HepG2 (cell line): Measurements from ENCODE around the gene CLPSL2. TPM values are rescaled to one million over a fixed set of nuclear protein-coding genes. Genes with fewer than 3 reads are reported as not detected.
A peak's percentile ranks its signal among the peaks of the same experiment; 100 is the strongest.

ENCODE experiments used
- CENPX ChIP-seq: sonication (generic); formaldehyde crosslinking; IDR thresholded peaks from 2 replicates; pipeline ENCODE4 v1.9.0; 2021; ENCODE audit warnings: mild to moderate bottlenecking, missing genetic modification reagents, moderate library complexity
- CREM ChIP-seq, 2 experiments: sonication (generic) in 1 of 2; formaldehyde crosslinking in 1 of 2; IDR thresholded peaks; 2 replicates each; pipeline versions ENCODE4 v1.4.0 to v1.6.1; 2016 to 2020; ENCODE audit warnings: antibody characterized with exemption in 1 of 2, mild to moderate bottlenecking in 1 of 2, missing genetic modification reagents in 1 of 2
- DDIT3 ChIP-seq: sonication (generic); formaldehyde crosslinking; IDR thresholded peaks from 2 replicates; pipeline ENCODE4 v1.4.0; 2020; ENCODE audit warnings: mild to moderate bottlenecking, missing genetic modification reagents
- DMTF1 ChIP-seq: sonication (generic); formaldehyde crosslinking; IDR thresholded peaks from 2 replicates; pipeline ENCODE4 v1.4.0; 2020; ENCODE audit warnings: mild to moderate bottlenecking, missing genetic modification reagents
- MIER3 ChIP-seq: IDR thresholded peaks from 2 replicates; pipeline ENCODE4 v1.6.1; 2016; ENCODE audit warnings: missing compliant biosample characterization, borderline replicate concordance
- MNT ChIP-seq: fragments of 450-650 bp; IDR thresholded peaks from 2 replicates; pipeline ENCODE4 v1.6.1; 2016
- PHF20 ChIP-seq: sonication (generic); formaldehyde crosslinking; IDR thresholded peaks from 2 replicates; pipeline ENCODE4 v1.5.0; 2020; ENCODE audit warnings: mild to moderate bottlenecking, missing genetic modification reagents
- SKI ChIP-seq: fragments of 450-650 bp; IDR thresholded peaks from one replicate; pipeline ENCODE4 v1.6.1; 2018; ENCODE audit warnings: mild to moderate bottlenecking; ENCODE audit not compliant: partially characterized antibody
- SMAD1 ChIP-seq: sonication (generic); formaldehyde crosslinking; IDR thresholded peaks from 2 replicates; pipeline ENCODE4 v1.4.0; 2020; ENCODE audit warnings: missing genetic modification reagents, low read depth, mild to moderate bottlenecking, borderline replicate concordance
- SNAPC2 ChIP-seq: sonication (generic); formaldehyde crosslinking; IDR thresholded peaks from 2 replicates; pipeline ENCODE4 v1.8.1; 2022; ENCODE audit warnings: mild to moderate bottlenecking, missing genetic modification reagents
- SOX5 ChIP-seq: IDR thresholded peaks from 2 replicates; pipeline ENCODE4 v1.6.1; 2016; ENCODE audit warnings: borderline replicate concordance
- TBL1XR1 ChIP-seq: fragments of 150-350 bp; IDR thresholded peaks from 2 replicates; pipeline ENCODE4 v1.6.1; 2014; ENCODE audit warnings: borderline replicate concordance, low read length; ENCODE audit not compliant: partially characterized antibody
- ZNF24 ChIP-seq: fragments of 450-650 bp; IDR thresholded peaks from 2 replicates; pipeline ENCODE4 v1.6.1; 2017; ENCODE audit warnings: antibody characterized with exemption, mild to moderate bottlenecking
- ZNF263 ChIP-seq: sonication (generic); formaldehyde crosslinking; IDR thresholded peaks from 2 replicates; pipeline ENCODE4 v1.4.0; 2020; ENCODE audit warnings: missing genetic modification reagents
- ZNF282 ChIP-seq: fragments of 450-650 bp; IDR thresholded peaks from 2 replicates; pipeline ENCODE4 v1.6.1; 2018; ENCODE audit not compliant: partially characterized antibody
- ZNF317 ChIP-seq: sonication (generic); formaldehyde crosslinking; IDR thresholded peaks from 2 replicates; pipeline ENCODE4 v1.5.0; 2020; ENCODE audit warnings: mild to moderate bottlenecking, missing genetic modification reagents
- ZNF333 ChIP-seq: sonication (generic); formaldehyde crosslinking; IDR thresholded peaks from 2 replicates; pipeline ENCODE4 v1.4.0; 2020; ENCODE audit warnings: mild to moderate bottlenecking, missing genetic modification reagents, borderline replicate concordance
- ZNF33B ChIP-seq: sonication (generic); formaldehyde crosslinking; IDR thresholded peaks from 2 replicates; pipeline ENCODE4 v1.5.1; 2020; ENCODE audit warnings: mild to moderate bottlenecking, missing genetic modification reagents
- polyA plus RNA-seq, 8 experiments: library from polyadenylated mRNA; depleted of rRNA in 3 of 8; stranded (reverse) in 7 of 8; unstranded in 1 of 8; fragments of >200 nt; fragmentation: Illumina TruSeq in 4 of 8; extraction: Trizol in 4 of 8; gene quantifications; 2 replicates each; pipeline versions ENCODE4 v1.2.1 to v1.2.3, GENCODE V29; 2011 to 2016; ENCODE audit warnings: low read depth in 4 of 8, missing spikeins in 1 of 8, mixed read lengths in 1 of 8; ENCODE audit not compliant: insufficient read depth in 1 of 8
- total RNA-seq, 5 experiments: library from RNA; depleted of rRNA; stranded (reverse); fragments of >200 nt; fragmentation: Illumina TruSeq; extraction: Trizol; gene quantifications; 2 replicates each; pipeline ENCODE4 v1.2.3, GENCODE V29; 2016; ENCODE audit warnings: low read depth in 1 of 5
- TF ChIP-seq, protein P1 (sequence below): sonication (generic); formaldehyde crosslinking; IDR thresholded peaks from 2 replicates; pipeline ENCODE4 v1.4.0; 2020; ENCODE audit warnings: missing genetic modification reagents; ENCODE audit errors: not compliant biosample characterization
- TF ChIP-seq, protein P2 (sequence below), 2 experiments: fragments of 450-650 bp in 1 of 2; sonication (generic) in 1 of 2; formaldehyde crosslinking; IDR thresholded peaks; 2 replicates each; pipeline versions ENCODE4 v1.5.0 to v1.8.0; 2020 to 2022; ENCODE audit warnings: mild to moderate bottlenecking in 1 of 2, missing genetic modification reagents in 1 of 2
- TF ChIP-seq, protein P3 (sequence below): sonication (generic); formaldehyde crosslinking; IDR thresholded peaks from 2 replicates; pipeline ENCODE4 v1.5.1; 2020; ENCODE audit warnings: mild to moderate bottlenecking, moderate library complexity, missing genetic modification reagents
- TF ChIP-seq, protein P4 (sequence below): sonication (generic); formaldehyde crosslinking; IDR thresholded peaks from 2 replicates; pipeline ENCODE4 v1.8.0; 2022; ENCODE audit warnings: mild to moderate bottlenecking, missing genetic modification reagents, moderate library complexity

Gene CLPSL2
- total and polyA plus RNA-seq, 2 of the 13 experiments (the other 11 are each of a cell fraction or from before 2014, with no cell fraction given): not detected

- TF ChIP-seq ZNF317 (CRISPR knock-in tag): no peak
- TF ChIP-seq, protein P1, sequence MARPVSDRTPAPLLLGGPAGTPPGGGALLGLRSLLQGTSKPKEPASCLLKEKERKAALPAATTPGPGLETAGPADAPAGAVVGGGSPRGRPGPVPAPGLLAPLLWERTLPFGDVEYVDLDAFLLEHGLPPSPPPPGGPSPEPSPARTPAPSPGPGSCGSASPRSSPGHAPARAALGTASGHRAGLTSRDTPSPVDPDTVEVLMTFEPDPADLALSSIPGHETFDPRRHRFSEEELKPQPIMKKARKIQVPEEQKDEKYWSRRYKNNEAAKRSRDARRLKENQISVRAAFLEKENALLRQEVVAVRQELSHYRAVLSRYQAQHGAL (CRISPR knock-in tag): no peak
- TF ChIP-seq, protein P2, sequence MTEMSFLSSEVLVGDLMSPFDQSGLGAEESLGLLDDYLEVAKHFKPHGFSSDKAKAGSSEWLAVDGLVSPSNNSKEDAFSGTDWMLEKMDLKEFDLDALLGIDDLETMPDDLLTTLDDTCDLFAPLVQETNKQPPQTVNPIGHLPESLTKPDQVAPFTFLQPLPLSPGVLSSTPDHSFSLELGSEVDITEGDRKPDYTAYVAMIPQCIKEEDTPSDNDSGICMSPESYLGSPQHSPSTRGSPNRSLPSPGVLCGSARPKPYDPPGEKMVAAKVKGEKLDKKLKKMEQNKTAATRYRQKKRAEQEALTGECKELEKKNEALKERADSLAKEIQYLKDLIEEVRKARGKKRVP (CRISPR knock-in tag; IDR thresholded peaks at IDR 0.05): no peak
- TF ChIP-seq TBL1XR1: no peak
- TF ChIP-seq PHF20 (CRISPR knock-in tag): no peak
- TF ChIP-seq DMTF1: no peak
- TF ChIP-seq ZNF33B (CRISPR knock-in tag): no peak
- TF ChIP-seq SOX5 (CRISPR knock-in tag): no peak; the same call in 1 of the 2 replicates
- no peak for TF ChIP-seq ZNF282
- TF ChIP-seq SNAPC2 (CRISPR knock-in tag): no peak
- TF ChIP-seq, protein P3, sequence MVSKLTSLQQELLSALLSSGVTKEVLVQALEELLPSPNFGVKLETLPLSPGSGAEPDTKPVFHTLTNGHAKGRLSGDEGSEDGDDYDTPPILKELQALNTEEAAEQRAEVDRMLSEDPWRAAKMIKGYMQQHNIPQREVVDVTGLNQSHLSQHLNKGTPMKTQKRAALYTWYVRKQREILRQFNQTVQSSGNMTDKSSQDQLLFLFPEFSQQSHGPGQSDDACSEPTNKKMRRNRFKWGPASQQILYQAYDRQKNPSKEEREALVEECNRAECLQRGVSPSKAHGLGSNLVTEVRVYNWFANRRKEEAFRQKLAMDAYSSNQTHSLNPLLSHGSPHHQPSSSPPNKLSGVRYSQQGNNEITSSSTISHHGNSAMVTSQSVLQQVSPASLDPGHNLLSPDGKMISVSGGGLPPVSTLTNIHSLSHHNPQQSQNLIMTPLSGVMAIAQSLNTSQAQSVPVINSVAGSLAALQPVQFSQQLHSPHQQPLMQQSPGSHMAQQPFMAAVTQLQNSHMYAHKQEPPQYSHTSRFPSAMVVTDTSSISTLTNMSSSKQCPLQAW (CRISPR knock-in tag): peak; percentile 33; the same call in 1 of the 2 replicates
- no peak for TF ChIP-seq ZNF333 (CRISPR knock-in tag)
- no peak for TF ChIP-seq ZNF24
- TF ChIP-seq MNT: no peak
- TF ChIP-seq, protein P4, sequence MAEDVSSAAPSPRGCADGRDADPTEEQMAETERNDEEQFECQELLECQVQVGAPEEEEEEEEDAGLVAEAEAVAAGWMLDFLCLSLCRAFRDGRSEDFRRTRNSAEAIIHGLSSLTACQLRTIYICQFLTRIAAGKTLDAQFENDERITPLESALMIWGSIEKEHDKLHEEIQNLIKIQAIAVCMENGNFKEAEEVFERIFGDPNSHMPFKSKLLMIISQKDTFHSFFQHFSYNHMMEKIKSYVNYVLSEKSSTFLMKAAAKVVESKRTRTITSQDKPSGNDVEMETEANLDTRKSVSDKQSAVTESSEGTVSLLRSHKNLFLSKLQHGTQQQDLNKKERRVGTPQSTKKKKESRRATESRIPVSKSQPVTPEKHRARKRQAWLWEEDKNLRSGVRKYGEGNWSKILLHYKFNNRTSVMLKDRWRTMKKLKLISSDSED (CRISPR knock-in tag): 0 out of 2 replicates have a peak, but pooled peaks have one; percentile 76
- TF ChIP-seq SMAD1 (CRISPR knock-in tag): no peak
- TF ChIP-seq MIER3: no peak
- no peak for TF ChIP-seq CENPX (CRISPR knock-in tag)
- TF ChIP-seq ZNF263 (CRISPR knock-in tag): no peak
- no peak for TF ChIP-seq SKI
- no peak for TF ChIP-seq DDIT3
- no peak for TF ChIP-seq CREM (IDR thresholded peaks at IDR 0.05)
- no peak for TF ChIP-seq CREM (CRISPR knock-in tag; IDR thresholded peaks at IDR 0.05)
Observed at GRCh38 chr6:35742842-35743241, 33.6 kb upstream of the CLPSL2 start (continued).
